Left cardiac atrium (tissue), 4 donors: Measurements from ENCODE around the gene MAD2L2. TPM values are rescaled to one million over a fixed set of nuclear protein-coding genes. Genes with fewer than 3 reads are reported as not detected.
A peak's percentile ranks its signal among the peaks of the same experiment; 100 is the strongest.

Experiments
- ATAC-seq, 2 donors: fragments of 200-7000 bp; cut with Tn5 transposase; one replicate each; pipeline ENCODE4 v1.9.1; 2020; ENCODE audit warnings: mild to moderate bottlenecking in 2 of 2, moderate library complexity in 2 of 2
- DNase-seq: peaks from one replicate; pipeline ENCODE4 v3.0.0-alpha.2; 2020
- intact Hi-C, 2 donors: fragments of 100-400 bp; cut with DNase I; formaldehyde crosslinking; loops; one replicate each; pipeline versions ENCODE4 v1.14.1 to v1.15.1; 2022 to 2023
- long read RNA-seq: library from polyadenylated mRNA; unstranded; transcript quantifications from one replicate; pipeline ENCODE4 v2.0.0, GENCODE V29; 2021
- total RNA-seq, 2 donors: library from RNA; stranded (reverse); fragmentation: NEBNext Ultra II Directional; extraction: Animal tissue kit (Norgen Biotek cat#: 25700); gene quantifications; one replicate each; pipeline ENCODE4 v1.2.1, GENCODE V29; 2021
- donor health status: DM: no; HTN: yes; CAD: no.
- donor health status: DM: no; HTN: yes; CAD: no; lungs with severe emphysema.
- donor health status: DM: yes; HTN: yes; CAD: no.
- donor health status: Dilated cardiomyopathy.

MAD2L2 gene
- total RNA-seq: 10 to 100 TPM; 20.0 to 24.0 TPM
- long read RNA-seq, transcript MAD2L2-207 (9 exons, 1,118 nt): major isoform, 10 of 14 reads
- long read RNA-seq, partial matches to known transcripts: 1 of 14 reads
- long read RNA-seq, other reads (novel, unspliced or antisense): 3 of 14 reads

DNA sequence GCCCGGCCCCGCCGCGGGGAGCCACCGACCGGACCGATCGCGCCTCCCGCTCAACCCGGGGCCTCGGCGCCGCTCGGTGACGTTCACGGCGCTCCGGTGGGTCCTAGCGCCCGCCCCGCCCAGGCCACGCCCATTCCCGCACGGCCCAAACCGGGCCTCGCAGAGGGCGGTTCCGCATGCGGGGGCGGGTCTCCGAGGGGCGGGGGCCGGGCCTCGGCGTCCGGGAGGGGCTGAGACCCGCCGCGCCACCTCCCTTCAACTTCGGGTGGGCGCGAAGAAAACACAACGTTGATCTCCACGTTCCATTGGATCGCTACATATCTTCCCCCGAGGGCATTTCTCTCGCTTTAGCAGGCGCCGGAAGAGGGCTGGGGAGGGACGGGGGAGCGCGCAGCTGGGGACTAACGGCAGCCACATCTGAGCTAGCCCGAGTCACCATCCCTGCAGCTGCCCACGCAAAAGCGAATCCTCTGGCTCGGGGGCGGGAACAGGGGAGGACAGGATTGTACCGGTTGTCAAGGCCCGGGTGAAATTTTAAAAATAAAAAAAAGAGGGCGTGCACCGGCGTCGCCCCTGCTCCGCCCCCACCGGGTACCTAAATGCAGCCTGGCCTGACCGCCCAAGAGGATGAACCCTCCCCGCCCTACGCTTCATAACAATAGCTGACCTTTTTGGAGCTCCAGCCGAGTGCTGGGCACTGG lies at the start of gene MAD2L2:
TSS of gene MAD2L2 (minus strand) at position 78 of the 701 bp plus-strand sequence. CDS start 547 bp downstream, outside the sequence.
- intact Hi-C loops: no loop called here
- ATAC-seq: peak; percentile 98 to 99
- DNase-seq: peak; percentile 91

DNA sequence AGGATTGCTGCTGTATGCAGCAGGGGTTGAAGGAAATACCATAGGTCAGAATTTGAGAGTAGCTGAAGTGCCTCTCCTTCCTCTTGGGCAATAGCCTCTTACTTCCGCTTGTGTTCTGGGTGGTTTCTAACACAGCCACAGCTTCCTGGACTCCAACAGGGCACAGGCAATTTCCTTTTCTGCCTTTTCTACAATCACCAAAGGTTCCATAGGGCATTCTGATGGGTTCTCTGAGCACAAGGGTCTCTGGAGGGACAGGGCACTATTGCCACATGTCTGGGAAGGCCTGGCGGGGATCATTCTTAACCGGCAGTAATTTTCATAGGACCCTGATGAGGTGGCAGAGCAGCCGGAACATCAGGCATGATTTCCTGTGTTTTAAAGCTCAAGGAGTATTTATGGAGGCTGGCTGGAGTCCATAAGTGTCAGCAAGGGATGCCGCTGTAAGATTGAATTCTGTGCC lies 49.5 kb upstream of the MAD2L2 start:
- no peak for DNase-seq
- intact Hi-C loops: no loop called here
- ATAC-seq: peak; percentile 50 to 59

DNA sequence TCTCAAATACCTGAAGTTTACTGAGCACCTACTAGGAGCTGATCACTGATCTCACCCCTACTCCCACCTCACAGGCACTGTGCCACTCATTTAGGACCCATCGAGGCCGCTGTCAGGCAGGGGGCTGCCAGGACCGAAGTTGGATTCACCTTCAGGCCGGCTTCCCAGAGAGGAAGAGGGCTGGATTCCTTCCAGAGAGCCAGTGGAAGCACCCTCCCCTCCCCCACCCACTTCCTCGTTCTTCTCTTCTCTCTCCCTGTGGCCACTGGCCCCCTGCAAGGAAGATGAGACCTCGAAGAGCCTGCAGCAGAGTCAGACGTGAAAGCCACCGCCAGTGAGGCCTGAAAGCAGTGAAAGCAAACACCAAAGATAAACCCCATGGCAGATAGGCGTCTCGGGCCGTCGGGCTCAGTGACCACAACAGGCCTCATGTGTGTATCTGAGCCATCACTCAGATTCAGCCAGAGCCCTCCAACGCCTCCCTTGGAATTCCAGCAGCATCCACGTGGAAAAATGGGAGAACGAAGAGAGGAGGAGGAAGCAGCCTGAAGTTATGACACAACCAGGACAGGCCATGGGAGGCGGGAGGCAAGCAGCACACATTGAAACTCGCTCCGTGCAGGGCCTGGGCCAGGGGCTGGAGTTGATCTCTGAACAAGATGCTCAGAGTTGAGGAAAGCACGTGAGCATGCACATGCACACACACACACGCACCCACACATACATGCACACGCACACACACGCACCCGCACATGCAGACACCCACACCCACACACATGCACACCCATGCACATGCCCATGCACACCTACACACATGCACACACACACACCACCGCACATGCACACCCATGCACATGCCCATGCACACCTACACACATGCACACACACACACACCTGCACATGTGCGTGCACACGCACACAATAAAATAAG lies 48.8 kb upstream of the MAD2L2 start:
- intact Hi-C loops: no loop called here
- DNase-seq (no peak), ATAC-seq (peak in 1 of 2 donors; percentile 18)

DNA sequence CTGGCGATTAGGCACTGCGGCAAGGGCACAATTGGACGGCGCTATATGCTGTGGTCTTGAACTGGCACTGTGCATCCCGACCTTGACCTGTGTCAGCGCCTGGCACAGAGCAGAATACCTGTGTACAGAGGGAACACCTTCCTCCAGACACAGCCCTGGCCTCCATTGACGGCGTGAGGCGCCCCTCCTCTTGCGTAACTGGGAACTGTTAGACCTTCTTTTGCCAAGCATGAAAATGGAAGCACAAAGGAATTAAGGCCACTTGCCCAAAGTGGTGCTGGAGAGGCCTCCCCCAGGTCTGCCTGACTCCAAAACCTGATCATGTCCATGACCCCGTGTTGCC lies 48.2 kb upstream of the MAD2L2 start:
- intact Hi-C loops: no loop called here
- DNase-seq (no peak), ATAC-seq (no peak)

DNA sequence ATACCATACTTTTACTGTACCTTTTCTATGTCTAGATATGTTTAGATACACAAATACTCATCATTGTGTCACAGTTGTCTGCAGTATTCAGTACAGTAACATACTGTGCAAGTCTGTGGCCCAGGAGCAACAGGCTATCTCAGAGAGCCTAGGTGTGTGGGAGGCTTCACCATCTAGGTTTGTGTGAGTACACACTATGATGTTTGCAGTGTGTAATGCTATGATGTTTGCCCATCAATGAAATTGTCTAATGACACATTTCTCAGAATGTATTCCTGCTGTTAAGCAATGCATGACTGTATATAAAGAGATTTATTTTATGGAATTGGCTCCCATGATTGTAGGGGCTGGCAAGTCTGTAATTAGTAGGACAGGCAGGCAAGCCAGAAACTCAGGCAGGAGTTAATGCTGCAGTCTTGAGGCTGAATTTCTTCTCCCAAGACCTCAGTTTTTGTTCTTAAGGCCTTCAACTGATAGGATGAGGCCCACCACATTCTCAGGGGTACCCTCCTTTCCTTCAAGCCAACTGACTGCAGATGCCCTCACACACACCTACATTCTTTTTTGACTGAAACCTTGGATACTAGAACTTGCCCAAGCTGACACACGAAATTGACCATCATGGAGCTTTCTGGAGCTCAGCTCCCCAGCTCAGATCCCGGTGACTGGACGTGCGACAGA lies 47.3 kb upstream of the MAD2L2 start:
- DNase-seq (no peak), ATAC-seq (no peak)
- intact Hi-C loops: no loop called here

DNA sequence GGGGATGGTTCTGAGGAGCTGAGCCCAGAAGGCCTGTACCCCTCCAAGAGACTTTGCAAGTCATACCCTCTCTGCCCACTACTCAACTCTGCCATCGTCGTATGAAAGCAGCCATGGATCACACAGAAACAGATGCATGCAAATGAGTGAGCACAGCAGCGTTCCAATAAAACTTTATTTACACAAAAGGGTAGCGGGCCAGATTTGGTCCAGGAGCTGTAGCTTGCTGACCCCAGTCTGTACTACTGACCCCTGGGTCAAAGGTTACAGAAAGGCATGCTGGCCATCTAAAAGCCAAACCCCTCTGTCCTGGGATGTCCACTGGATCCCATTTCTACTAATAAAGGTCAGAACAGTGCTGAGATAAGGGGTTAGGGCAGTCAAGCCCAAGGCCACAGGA lies 46.2 kb upstream of the MAD2L2 start:
- ATAC-seq: no peak
- intact Hi-C loops: no loop called here
- no peak for DNase-seq

DNA sequence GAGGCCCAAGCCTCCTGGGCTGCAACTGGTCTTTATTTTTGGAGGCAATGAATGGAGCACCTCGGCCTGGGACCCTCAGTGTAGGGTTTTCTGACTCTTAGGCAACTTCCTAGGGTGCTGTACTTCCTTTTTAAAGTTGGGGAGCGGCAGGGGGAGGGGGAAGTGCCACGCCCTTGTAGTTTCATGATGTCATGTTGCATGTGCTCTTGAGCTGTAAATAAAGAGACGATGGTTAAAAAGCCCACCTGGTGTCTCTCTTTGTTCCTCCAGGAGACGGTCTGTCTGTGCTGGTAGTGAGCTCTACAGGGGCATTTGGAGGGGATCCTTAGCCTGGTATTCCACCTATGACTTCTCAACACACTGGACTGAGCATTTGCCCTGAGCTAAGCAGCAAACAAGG lies 44.7 kb upstream of the MAD2L2 start:
- no peak for DNase-seq
- ATAC-seq: no peak
- intact Hi-C loops: no loop called here

DNA sequence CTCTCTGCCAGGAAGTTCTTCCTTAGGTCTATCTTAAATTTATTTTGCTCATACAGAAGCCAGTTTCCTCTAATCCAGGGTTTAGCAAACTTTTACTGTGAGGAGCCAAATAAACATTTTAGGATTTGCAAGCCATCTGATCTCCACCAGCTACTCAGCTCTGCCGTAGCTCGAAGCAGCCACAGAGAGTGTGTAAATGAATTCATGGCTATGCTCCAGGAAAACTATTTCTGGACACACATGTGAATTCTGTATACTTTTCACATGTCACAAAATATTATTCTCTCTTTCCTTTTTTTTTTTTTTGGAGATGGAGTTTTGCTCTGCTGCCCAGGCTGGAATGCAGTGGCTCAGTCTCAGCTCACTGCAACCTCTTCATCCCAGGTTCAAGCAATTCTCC lies 41.6 kb upstream of the MAD2L2 start:
- no peak for ATAC-seq
- intact Hi-C loops: loop anchor here in 1 of 2 donors (5.0 kb wide), 2 partner anchors 75 to 685 kb away; no protein-coding TSS in a partner anchor
- DNase-seq: no peak

DNA sequence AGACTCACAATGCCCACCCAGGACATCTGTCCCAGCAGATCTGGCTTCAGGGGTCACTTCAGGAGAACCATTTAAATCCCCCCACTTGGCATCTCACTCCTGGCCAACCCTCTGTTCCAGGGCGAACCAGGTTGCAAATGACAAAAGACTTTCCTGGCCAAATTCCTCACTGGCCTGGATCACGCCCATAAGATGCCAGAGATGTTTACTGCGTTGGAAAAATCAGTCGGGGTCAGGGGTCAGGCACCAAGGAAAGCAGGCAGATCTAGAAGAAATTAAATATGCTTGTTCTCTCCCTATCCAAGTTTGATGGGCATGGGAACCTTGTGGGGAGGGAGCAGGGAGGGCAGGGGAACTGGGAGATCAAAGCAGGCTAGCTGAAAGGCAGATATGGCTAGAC lies 40.4 kb upstream of the MAD2L2 start:
- no peak for ATAC-seq
- intact Hi-C loops: loop anchor here in 1 of 2 donors (5.0 kb wide), 2 partner anchors 74 to 684 kb away; no protein-coding TSS in a partner anchor
- no peak for DNase-seq

DNA sequence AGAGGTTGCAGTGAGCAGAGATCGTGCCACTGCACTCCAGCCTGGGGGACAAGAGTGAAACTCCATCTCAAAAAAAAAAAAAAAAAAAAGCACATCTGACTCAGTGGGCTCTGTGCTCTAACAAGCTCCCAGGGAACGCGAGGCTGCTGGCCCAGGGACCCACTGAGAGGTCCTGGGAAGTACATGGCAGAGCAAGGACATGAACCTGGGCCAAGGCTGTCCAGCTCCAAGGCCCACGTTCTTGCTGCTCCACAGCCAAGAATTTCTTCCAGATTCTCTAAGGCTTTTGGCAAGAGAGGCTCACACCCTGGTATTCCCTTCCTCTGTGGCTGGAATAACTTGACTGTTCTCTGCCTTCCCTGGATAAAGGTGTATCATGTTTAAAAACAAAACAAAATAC lies 39.6 kb upstream of the MAD2L2 start:
- DNase-seq: no peak
- intact Hi-C loops: loop anchor here in 1 of 2 donors (5.0 kb wide), 2 partner anchors 73 to 683 kb away; no protein-coding TSS in a partner anchor
- peak in 1 of 2 donors; percentile 34 for ATAC-seq

DNA sequence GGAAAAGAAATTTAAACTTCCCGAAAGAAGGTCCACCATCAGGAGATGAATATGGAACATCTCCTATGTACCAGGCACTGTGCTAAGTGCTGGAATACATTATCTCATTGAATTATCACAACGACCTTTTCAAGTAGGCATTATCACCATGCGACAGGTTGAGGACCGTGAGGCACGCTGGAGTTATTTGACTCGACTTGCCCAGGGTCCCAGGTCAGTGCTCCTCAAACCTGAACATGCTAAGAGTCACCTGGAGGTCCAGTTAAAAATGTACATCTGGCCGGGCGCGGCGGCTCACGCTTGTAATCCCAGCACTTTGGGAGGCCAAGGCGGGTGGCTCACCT lies 39.1 kb upstream of the MAD2L2 start:
- DNase-seq (no peak), ATAC-seq (no peak)
- intact Hi-C loops: loop anchor here in 1 of 2 donors (5.0 kb wide), 2 partner anchors 73 to 683 kb away; no protein-coding TSS in a partner anchor

DNA sequence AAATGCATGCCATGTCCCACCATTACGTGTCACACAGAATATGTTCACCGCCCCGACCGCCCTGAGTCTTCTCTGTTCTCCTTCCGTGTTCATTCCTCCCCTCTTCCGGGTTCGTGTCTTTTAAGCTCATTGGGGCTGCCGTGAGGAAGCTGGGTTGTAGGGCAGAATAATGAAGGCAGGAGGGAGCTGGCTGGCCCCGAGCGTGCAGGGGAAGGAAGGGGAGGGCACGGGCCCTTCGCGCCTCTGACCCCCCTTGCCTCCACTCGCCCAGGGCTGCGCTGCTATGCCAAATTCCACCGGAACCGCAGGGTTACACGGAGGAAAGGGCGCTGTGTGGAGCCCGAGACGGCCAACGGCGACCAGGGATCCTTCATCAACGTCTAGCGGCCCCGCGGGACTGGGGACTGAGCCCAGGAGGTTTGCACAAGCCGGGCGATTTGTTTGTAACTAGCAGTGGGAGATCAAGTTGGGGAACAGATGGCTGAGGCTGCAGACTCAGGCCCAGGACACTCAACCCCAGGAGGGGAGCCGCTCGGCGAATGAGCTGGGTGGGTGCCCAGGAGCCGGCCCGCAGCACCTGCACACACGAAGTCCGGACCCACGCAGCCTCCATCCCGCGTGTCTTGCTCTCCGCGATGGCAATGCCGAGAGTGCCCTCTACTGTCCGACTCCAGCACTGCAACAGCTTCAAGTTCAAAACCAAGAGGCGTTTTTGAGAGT lies 38.5 kb upstream of the MAD2L2 start:
- ATAC-seq (peak; percentile 77 to 85), DNase-seq (peak; percentile 87)
- intact Hi-C loops: loop anchor here (1.0 to 5.0 kb wide), 4 partner anchors 42 to 682 kb away; no protein-coding TSS in a partner anchor

DNA sequence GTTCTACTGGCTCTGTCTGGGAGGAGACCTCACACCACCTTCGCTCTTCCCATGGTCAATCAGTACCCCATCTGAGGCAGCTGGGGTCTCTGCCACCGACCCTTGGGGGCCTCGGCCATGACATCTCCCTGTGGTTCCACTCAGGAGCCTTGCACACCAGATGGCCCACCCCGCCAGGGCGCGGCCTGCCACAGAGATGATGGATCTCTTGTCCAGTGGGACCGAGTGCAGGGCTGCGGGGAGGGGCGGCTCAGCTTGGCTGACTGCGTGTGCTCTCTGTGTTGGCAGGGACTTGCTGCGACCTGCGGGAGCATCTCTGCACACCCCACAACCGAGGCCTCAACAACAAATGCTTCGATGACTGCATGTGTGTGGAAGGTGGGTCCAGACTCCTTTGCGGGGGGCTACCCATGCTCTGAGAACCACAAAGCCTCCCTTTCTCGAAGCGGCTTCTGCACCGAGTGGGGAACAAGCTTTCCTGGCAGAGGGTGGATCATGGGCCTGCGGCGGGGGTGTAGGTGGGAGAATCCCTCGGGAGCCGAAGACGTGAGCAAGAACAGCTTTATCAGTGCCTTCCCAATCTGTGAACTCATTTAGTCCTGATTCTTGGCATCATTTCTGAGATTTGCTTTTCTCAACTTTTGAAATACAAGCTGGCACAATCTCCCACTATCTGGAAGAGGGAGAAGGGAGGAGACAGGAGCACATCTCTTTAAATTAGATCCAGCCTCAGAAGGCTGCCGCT lies 34.1 kb upstream of the MAD2L2 start:
- ATAC-seq: peak in 1 of 2 donors; percentile 35
- no peak for DNase-seq
- intact Hi-C loops: loop anchor here in 1 of 2 donors (5.0 kb wide), 1 partner anchor 38 kb away; no protein-coding TSS in a partner anchor

DNA sequence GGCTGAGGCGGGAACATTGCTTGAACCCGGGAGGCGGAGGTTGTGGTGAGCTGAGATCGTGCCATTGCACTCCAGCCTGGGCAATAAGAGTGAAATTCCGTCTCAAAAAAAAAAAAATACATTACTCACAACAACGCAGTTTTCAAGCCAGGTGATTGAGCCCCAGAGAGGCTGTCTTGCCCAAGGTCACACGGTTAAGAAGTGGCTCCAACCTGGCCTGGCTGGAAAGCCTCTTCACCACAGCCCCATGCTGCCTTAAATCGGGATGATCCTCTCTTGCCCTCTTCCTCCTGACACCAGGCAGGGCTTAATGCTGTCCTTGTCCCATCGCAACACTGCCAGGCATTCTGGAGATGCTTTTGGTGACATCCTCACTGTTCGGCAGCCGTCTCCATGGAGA lies 32.1 kb upstream of the MAD2L2 start:
- ATAC-seq (no peak), DNase-seq (no peak)
- intact Hi-C loops: no loop called here

DNA sequence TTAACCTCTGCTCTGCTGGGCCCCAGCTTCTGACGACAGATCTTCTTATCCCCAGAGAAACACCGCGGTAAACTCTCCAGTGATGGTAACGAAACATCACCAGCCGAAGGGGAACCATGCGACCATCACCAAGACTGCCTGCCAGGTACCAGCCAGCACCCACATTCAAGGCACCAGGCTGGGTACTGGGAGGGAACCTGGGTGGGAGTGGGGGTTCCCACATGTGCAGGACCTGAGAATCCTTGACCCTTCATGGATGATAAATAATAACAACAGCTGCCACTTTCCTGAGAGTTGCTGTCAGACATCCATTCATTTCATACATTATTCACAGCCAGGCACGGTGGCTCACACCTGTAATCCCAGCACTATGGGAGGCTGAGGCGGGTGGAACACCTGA lies 31.3 kb upstream of the MAD2L2 start:
- ATAC-seq: no peak
- DNase-seq: no peak
- intact Hi-C loops: no loop called here

DNA sequence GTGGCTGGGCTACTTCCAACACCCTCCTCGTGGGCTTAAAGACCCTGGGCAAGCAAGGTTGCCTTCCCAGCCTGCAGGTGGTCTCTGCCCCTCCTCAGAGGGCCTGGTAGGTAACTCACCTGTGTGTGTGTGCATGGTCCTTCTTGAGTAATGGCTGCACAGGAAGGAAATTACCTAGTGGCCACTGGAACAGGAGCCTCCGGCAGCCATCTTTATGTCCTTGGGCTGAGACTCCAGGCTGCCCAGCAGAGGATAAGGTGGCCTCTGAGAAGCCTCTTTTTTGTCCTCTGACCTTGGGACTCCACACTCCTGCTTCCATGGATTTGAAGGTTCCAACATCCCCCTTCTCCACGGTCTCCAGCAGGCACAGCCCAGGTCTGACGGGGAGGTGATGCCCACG lies 30.5 kb upstream of the MAD2L2 start:
- DNase-seq (no peak), ATAC-seq (no peak)
- intact Hi-C loops: no loop called here

DNA sequence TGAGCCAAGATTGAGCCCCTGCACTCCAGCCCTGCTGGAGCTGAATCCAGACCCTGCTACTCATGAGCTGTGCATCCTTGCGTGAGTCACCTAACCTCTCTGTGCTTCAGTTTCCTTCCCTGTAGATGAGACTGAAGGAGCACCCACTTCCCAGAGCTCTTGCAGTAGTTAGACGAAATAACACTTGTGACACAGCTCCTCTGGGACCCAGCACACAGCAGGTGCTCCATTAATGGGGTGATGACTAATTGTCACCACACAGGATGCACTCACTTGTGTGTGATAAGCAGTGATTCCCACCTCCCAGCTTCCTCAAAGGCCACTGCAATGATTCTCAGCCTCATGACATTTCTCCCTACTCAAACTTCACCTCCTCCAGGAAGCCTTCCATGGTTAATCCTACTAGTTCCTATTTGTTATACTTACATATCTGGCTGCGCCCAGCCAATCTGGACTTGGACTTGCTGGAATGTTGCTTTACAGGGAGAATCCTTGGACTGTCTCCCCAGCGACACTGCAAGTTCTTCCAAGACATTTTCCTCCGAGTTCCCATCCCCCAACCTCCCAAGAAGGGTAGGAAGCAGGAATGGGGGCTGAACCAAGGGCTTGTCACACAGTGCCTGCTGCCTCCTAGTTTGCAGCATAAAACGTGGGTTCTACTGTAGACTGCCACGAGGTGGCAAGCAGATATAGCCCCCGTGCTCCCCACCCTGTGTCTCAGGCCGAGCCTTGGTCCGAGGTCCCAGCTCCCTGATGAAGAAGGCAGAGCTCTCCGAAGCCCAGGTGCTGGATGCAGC lies 27.8 kb upstream of the MAD2L2 start:
- ATAC-seq: no peak
- DNase-seq: no peak
- intact Hi-C loops: no loop called here
